PFSK-1 (cell line): ENCODE data around the gene SLC66A2.

Experiments
- FOXP2 ChIP-seq: optimal IDR thresholded peaks from 2 replicates; pipeline ENCODE3; 2011; ENCODE audit warnings: borderline replicate concordance, control low read depth, inconsistent platforms; ENCODE audit not compliant: insufficient read depth; ENCODE audit errors: extremely low read length, extremely low read depth
- POLR2AphosphoS5 ChIP-seq: IDR thresholded peaks from 2 replicates; pipeline ENCODE4 v1.6.1; 2012; ENCODE audit warnings: low read depth, mild to moderate bottlenecking, control low read depth, low read length, moderate library complexity
- REST ChIP-seq, 2 experiments: IDR thresholded peaks; 2 replicates each; pipeline versions ENCODE4 v1.6.1 to v1.8.0; 2011 to 2012; ENCODE audit warnings: low read depth in 2 of 2, low read length in 2 of 2, control low read depth in 1 of 2, inconsistent platforms in 1 of 2, mild to moderate bottlenecking in 1 of 2, moderate library complexity in 1 of 2; ENCODE audit not compliant: insufficient read depth in 1 of 2
- SIN3A ChIP-seq: IDR thresholded peaks from 2 replicates; pipeline ENCODE4 v1.6.1; 2012; ENCODE audit warnings: mild to moderate bottlenecking, low read length, moderate library complexity, borderline replicate concordance; ENCODE audit not compliant: insufficient read depth
- TAF1 ChIP-seq: IDR thresholded peaks from 2 replicates; pipeline ENCODE4 v1.6.1; 2012; ENCODE audit warnings: low read length, control low read depth, borderline replicate concordance; ENCODE audit not compliant: insufficient read depth

The SLC66A2 gene

GRCh38 chr18:79874553-79875530, 76.6 kb downstream of the SLC66A2 start:
- TF ChIP-seq FOXP2, result no peak
- no peak for TF ChIP-seq SIN3A
- no peak for TF ChIP-seq TAF1
- TF ChIP-seq POLR2AphosphoS5, result no peak
- no peak for TF ChIP-seq REST (IDR thresholded peaks at IDR 0.05; ENCODE audit: insufficient read depth in 1 of 2, low read depth in 2 of 2, low read length in 2 of 2)

- TF ChIP-seq SIN3A (no peak), TAF1 (no peak), FOXP2 (no peak), REST (IDR thresholded peaks at IDR 0.05; ENCODE audit: insufficient read depth in 1 of 2, low read depth in 2 of 2, low read length in 2 of 2) (no peak), POLR2AphosphoS5 (no peak)
Measured at GRCh38 chr18:79873449-79874110, 77.9 kb downstream of the SLC66A2 start.

- no peak for TF ChIP-seq FOXP2
Measured at GRCh38 chr18:79872527-79873444, 78.7 kb downstream of the SLC66A2 start.

GRCh38 chr18:79871481-79872091, 79.9 kb downstream of the SLC66A2 start:
- no peak for TF ChIP-seq SIN3A
- TF ChIP-seq REST (IDR thresholded peaks at IDR 0.05; ENCODE audit: insufficient read depth in 1 of 2, low read depth in 2 of 2, low read length in 2 of 2), result no peak
- no peak for TF ChIP-seq TAF1
- TF ChIP-seq POLR2AphosphoS5, result no peak
- TF ChIP-seq FOXP2, result no peak

- TF ChIP-seq SIN3A, result no peak
Measured at GRCh38 chr18:79871026-79871390, 80.4 kb downstream of the SLC66A2 start.
